T-helper 1 cell treated with Interleukin-12 subunit alpha and Interleukin-12 subunit beta and Interleukin-4 antibody, amounts not matched to agents 30 ng/mL and 1 ng/mL, for 36 hours (primary cell): Measurements from ENCODE around the gene FUT4. TPM values are rescaled to one million over a fixed set of nuclear protein-coding genes. Genes with fewer than 3 reads are reported as not detected.
"Not testable (repeated sequence)": the region's sequence is repeated elsewhere in the genome, so short reads cannot be mapped to it uniquely, and the experiment has no call there.

Experiments used
- intact Hi-C: fragments of 100-400 bp; cut with micrococcal nuclease; formaldehyde crosslinking; loops from one replicate; pipeline ENCODE4 v1.15.1; 2024
- total RNA-seq: library from RNA; stranded (reverse); gene quantifications from 2 replicates; pipeline ENCODE4 v1.2.3, GENCODE V29; 2022

Gene FUT4
- total RNA-seq, 1 donor from 2014 or later = 7.1 TPM

GRCh38 chr11:94532211-94532610 is 11.5 kb upstream of the FUT4 start:
- intact Hi-C loops = no loop called here

- intact Hi-C loops = no loop called here
Measured at GRCh38 chr11:94533206-94533605, 10.5 kb upstream of the FUT4 start.

- intact Hi-C loops = no loop called here
Measured at GRCh38 chr11:94533696-94534630, 9.8 kb upstream of the FUT4 start.

GRCh38 chr11:94536386-94536785 is 7.3 kb upstream of the FUT4 start:
- intact Hi-C loops = no loop called here

GRCh38 chr11:94537031-94537600 is 6.6 kb upstream of the FUT4 start:
- intact Hi-C loops = no loop called here

- intact Hi-C loops = no loop called here
Measured at GRCh38 chr11:94539420-94539819, 4.3 kb upstream of the FUT4 start.

GRCh38 chr11:94544646-94545263 is 1.0 kb downstream of the FUT4 start:
- intact Hi-C loops = loop anchor here (1.0 to 10.0 kb wide), 10 partner anchors 71 to 1846 kb away; partner anchors contain the start of genes AMOTL1, CEP295, CEP57 and JRKL

GRCh38 chr11:94545264-94546161 is 1.8 kb downstream of the FUT4 start:
- intact Hi-C loops = loop anchor here (2.0 to 10.0 kb wide), 2 partner anchors 219 to 685 kb away; partner anchors contain the start of genes AMOTL1 and SESN3

GRCh38 chr11:94546162-94546470 is 2.4 kb downstream of the FUT4 start:
- intact Hi-C loops = loop anchor here (10.0 kb wide), 1 partner anchor 219 kb away; the partner anchor contains the start of gene AMOTL1

GRCh38 chr11:94546886-94547285 is 3.2 kb downstream of the FUT4 start:
- intact Hi-C loops = loop anchor here (10.0 kb wide), 1 partner anchor 218 kb away; the partner anchor contains the start of gene AMOTL1

GRCh38 chr11:94549146-94549545 is 5.4 kb downstream of the FUT4 start:
- intact Hi-C loops = loop anchor here (10.0 kb wide), 1 partner anchor 216 kb away; the partner anchor contains the start of gene AMOTL1

GRCh38 chr11:94550513-94550912 is 6.8 kb downstream of the FUT4 start:
- intact Hi-C loops = no loop called here

- intact Hi-C loops = no loop called here
Measured at GRCh38 chr11:94553938-94554337, 10.2 kb downstream of the FUT4 start.

- intact Hi-C loops = not testable (repeated sequence)
Measured at GRCh38 chr11:94555752-94556329, 12.1 kb downstream of the FUT4 start.

GRCh38 chr11:94557421-94557820 is 13.7 kb downstream of the FUT4 start:
- intact Hi-C loops = no loop called here

GRCh38 chr11:94557992-94558391 is 14.3 kb downstream of the FUT4 start:
- intact Hi-C loops = no loop called here

GRCh38 chr11:94558468-94558867 is 14.7 kb downstream of the FUT4 start:
- intact Hi-C loops = no loop called here

GRCh38 chr11:94558932-94559331 is 15.2 kb downstream of the FUT4 start:
- intact Hi-C loops = no loop called here

GRCh38 chr11:94559361-94559760 is 15.6 kb downstream of the FUT4 start:
- intact Hi-C loops = no loop called here

GRCh38 chr11:94560834-94561233 is 17.1 kb downstream of the FUT4 start:
- intact Hi-C loops = no loop called here
